NT2/D1 (cell line): Measurements from ENCODE around the gene USP11.

Experiments used
- SUZ12 ChIP-seq: IDR thresholded peaks from 2 replicates; pipeline ENCODE4 v1.6.1; 2011; ENCODE audit not compliant: insufficient read length, insufficient read depth; ENCODE audit errors: extremely low read depth
- YY1 ChIP-seq: IDR thresholded peaks from 2 replicates; pipeline ENCODE4 v1.6.1; 2011; ENCODE audit not compliant: insufficient read length, insufficient read depth

- TF ChIP-seq SUZ12 (no peak), YY1 (no peak)
These were observed 2.9 kb downstream of the USP11 start for GRCh38 chrX:47235691-47236103.
